ENCODE results near the gene SRP19.
"Not testable (repeated sequence)": the region's sequence is repeated elsewhere in the genome, so short reads cannot be mapped to it uniquely, and the experiment has no call there.

Gene SRP19

DNA sequence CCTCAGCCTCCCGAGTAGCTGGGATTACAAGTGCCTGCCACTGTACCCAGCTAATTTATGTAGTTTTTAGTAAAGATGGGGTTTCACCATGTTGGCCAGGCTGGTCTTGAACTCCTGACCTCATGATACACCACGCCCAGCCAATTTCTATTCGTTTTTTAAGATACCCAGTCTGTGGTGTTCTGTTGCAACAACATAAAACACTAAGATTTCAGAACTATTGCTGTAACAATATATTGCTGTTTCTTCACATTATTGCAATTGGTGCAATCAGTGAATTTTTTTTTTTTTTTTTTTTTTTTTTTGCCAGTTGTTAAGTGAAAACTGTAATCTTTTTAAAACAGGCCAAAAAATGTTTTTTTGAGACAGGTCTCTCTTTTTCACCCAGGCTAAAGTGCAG lies 9.9 kb downstream of the SRP19 start:
- no peak for DNase-seq (ENCODE audit: low read depth)

DNA sequence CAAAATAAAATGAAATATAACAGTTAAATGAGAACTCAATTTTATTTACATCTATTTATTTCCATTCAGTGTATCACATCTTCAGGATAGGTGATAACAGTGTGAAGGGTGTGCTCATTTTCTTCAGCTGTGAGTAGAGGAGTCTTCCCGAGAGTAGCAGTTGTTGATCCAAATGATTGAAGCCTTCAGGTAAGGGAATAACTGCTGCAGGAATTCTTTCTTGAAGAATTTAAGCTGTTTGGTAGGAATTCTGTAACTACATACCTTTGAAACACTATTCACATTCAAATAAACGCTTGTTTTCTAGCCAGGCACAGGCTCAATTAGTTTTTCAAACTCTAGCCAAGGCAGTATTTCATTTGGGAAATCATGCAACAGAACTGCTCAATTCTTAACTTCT lies 15.3 kb downstream of the SRP19 start:
- no peak for DNase-seq (ENCODE audit: low read depth)

DNA sequence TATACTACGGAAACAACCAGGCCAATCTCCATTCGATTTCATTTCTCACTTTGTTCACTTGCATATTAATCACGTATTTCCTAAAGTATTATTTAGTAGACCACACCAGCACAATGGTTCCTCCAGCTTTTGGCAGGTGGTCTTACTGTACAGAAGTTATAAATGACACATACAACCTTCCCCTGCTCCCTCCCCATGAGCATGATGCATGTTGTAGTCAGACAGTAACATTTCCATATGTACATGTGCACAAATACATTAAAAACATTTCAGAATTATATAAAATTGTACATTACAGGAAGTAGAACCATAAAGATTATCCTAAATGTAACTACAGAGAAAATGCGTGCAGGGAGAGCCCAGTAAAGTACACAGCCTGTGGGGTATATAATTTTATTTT lies 17.0 kb downstream of the SRP19 start:
- DNase-seq (ENCODE audit: low read depth): no peak

DNA sequence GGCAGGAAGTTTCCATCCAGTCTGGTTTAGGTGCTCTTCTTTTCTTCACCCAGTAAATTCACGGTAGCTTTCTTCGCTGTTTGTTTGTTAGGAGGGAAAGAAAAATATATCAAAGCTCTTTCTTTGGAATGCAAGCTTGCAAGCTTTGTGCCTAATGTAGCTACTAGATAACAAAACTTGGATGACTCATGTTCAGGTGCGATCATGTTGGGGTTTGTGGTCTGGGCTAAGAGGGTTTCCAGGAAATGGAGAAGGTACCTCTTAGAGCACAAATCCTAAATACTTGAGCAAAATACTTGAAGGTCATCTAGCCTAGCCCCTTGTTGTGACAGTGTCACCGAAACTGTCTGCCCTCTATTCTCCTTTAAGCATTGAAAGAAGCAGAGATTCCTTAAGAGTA lies 17.7 kb downstream of the SRP19 start:
- DNase-seq (ENCODE audit: low read depth): no peak

DNA sequence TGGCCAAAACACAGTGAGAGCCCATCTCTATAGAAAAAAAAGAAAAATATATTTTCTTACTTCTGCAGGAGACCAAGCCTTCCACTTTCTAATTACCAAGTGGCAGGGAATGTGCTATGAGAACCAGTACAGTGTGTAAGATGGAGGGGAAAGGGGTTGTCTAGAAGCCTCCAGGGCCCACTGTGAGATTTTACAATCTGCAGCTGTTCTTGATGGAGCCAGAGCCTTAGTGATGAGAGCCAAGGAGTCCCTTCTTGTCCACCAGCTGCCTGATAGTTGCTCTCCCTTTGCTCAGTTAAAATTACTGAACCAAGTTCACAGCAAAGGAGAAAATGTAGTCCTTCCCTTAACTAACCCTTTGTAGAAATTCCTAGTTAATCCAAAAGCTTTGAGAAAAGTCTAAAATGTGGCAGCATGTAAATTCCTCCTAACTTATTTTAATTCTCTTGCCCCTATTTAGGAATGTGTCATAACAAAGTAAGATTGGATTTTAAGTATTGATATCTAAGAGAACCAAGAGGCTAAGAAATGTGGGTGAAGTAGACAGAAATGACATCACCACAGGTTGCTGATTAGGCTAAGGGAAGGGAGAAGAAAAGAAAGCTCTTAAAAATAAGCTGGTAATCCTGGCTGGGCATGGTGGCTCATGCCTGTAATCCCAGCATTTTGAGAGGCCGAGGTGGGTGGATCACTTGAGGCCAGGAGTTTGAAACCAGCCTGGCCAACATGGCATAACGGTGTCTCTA lies 19.3 kb downstream of the SRP19 start:
- DNase-seq (ENCODE audit: low read depth): no peak

DNA sequence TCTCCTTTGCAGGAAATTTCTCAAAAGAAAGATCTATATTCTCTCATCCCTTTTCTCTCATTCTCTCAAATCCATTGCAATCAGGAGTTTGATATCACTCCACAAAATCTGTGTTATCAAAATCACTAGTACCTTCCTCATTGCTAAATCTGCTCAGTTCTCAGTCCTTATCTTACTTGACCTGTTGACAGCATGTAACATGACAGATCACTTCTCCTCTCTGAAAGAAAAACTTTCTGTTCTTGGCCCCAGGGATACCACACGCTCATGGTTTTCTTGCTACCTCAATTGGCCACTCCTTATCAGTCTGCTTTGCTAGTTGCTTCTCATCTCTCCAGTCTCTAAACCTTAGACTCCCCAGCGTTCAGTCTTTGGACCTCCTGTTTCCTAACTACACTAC lies 22.1 kb downstream of the SRP19 start:
- no peak for DNase-seq (ENCODE audit: low read depth)

DNA sequence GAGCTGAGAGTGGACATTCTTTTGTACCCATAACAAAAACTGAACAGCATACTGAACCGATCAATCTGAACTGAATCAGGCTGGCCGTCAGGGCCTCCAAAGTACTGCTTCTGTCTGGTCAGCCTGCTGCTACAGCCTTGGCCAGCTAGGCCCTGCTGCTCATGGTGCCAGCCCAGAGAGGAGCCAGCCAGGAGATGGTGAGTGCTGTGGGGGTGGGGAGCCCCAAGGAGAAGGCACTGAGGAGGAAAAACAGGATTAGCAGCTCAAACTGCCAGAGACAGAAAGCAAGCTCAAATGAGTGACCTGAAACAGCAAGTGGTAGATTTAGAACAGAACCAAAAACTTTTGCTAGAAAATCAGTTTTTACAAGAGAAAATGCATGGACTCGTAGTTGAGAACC lies 23.9 kb downstream of the SRP19 start:
- no peak for DNase-seq (ENCODE audit: low read depth)

DNA sequence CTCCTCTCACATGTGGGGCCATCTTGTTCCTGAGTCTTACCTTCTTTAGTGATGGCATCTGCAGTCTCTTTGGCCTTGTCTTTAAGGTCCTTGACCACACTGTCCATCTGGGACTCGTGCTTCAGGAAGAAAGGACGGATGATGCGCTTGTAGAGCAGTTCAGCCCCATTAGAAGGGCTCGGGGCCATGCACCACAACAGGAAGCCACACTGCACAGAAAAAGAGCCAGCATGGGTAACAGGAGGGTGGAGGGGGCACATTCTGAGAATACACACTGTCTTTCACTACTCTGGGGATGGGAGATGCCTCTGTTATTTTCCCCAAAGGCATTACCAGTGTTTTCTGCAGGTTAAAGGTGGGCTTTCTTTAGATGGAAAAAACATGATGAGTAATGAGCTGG lies 25.9 kb downstream of the SRP19 start:
- no peak for DNase-seq (ENCODE audit: low read depth)

DNA sequence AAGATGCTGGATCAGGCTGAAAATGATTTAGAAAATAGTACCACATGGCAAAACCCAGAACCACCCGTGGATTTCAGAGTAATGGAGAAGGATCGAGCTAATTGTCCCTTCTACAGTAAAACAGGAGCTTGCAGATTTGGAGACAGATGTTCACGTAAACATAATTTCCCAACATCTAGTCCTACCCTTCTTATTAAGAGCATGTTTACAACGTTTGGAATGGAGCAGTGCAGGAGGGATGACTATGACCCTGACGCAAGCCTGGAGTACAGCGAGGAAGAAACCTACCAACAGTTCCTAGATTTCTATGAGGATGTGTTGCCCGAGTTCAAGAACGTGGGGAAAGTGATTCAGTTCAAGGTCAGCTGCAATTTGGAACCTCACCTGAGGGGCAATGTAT lies 31.0 kb downstream of the SRP19 start:
- DNase-seq (ENCODE audit: low read depth): not testable (repeated sequence)

DNA sequence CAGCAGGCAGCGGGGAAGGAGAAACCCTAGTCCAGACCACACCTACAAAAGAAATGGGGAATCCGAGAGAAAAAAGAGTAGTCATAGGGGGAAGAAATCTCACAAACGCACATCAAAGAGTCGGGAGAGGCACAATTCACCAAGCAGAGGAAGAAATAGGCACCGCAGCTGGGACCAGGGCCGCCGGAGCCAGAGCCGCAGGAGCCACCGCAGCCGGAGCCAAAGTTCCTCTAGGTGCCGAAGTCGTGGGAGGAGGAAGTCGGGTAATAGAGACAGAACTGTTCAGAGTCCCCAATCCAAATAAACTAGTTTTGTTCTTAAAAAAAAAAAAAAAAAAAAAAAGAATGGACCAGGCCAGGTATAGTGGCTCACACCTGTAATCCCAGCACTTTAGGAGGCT lies 31.7 kb downstream of the SRP19 start:
- DNase-seq (ENCODE audit: low read depth): no peak

DNA sequence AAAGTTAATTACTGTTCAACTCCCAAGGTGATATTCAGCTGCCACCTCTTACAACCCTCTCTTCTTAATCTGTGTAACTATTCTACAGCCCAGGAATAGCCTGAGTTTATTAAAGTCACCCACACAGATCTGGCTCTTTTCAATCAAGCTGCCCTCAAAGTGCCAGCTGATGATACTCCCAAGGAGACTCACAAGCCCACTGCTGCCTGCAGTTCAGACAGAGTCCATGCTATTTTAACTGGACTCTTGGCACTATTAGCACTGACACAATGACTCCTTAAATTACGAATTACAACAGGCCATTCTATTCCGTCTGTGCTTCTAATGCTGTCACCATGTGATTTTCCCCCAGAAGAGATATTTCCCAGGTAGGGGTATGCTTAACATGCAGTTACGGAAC lies 34.6 kb downstream of the SRP19 start:
- DNase-seq (ENCODE audit: low read depth): no peak

DNA sequence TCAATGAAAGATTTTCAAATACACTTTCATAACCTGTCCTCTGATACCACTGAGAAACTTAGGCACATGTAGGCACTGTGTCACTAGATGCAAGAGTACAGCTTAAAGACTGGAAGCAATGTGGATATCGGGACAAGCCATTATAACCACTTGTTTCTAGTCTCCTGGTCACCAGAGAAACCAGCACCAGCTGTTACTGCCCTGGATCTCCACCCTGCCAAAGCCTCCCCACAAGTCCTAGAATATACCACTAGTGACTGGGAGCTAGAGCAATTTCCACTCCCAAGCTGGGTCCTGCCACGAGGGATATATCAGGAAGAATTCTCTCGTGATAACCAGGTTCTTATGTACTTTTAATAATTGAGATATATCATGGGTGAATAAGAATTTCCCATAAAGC lies 41.5 kb downstream of the SRP19 start:
- DNase-seq (ENCODE audit: low read depth): no peak

DNA sequence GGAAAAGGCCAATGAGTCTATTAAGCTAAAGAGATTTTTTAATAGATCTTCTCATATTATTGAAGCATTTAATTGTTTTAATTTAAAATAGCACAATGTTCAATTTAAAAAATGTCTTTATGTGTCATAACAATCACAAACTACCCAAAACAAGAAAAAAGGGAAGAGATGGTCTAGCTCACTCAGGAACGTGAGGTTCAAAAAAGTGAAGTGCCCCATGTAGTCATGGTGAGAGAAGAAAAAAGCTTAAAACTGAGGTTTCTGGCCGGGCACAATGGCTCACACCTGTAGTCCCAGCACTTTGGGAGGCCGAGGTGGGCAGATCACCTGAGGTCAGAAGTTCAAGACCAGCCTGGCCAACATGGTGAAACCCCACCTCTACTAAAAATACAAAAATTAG lies 43.9 kb downstream of the SRP19 start:
- DNase-seq (ENCODE audit: low read depth): not testable (repeated sequence)

DNA sequence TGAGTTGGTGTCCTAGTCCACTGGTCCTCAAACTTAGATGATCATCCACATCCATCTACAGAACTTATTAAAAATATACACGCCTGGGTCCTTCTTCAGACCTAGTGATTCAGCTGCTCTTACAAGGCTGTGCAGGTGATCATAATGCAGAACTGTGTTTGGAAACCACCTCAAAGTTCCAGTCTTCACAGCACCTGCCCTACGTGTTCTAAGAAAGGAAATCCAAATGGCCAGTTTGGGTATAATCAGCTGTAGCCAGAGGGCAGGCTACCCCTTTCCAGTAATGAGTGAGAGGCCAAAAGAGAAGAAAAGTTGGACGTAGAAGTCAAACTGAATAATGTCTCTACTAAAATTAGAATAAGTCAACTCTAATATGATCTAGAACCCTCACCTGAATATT lies 45.5 kb downstream of the SRP19 start:
- DNase-seq (ENCODE audit: low read depth): no peak

DNA sequence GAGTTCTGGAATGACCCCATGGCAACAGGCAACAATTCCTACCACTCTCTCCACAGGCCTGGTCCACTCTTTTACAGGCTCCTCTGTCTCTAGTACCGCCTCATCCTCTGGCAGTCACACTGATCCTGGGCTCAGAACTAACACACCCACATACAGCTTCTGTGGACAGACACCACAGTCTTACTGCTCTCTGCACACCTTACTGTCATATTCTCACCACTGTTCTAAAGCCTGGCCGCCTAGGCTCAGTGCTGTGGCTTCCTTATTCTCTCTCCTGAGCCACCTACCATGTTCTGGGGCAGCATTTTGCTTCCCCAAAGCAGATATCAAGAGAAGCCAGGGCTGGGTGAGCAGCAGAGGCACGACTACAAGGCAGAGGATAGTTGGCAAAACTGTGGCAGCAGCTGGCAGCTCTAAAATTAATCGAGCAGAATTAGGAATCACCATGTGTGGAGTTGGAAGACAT lies 46.1 kb downstream of the SRP19 start:
- no peak for DNase-seq (ENCODE audit: low read depth)

DNA sequence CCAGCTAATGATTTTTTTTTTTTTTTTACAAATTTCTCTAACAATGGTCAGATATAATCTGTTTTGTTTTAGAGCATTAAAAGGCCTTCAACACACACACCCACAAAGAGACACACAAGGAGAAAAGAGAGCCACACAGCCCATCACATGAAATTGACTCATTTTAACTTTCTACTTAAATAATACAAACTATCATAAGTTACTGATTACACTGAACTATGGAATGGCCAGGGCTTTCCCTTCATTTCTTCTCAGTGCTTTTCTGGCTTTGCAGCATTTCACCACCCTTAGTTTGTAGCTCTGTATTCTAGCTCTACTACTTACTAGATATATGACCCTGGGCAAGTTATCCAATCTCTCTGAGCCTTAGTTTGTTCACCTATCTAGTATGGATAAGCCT lies 47.8 kb downstream of the SRP19 start:
- no peak for DNase-seq (ENCODE audit: low read depth)

DNA sequence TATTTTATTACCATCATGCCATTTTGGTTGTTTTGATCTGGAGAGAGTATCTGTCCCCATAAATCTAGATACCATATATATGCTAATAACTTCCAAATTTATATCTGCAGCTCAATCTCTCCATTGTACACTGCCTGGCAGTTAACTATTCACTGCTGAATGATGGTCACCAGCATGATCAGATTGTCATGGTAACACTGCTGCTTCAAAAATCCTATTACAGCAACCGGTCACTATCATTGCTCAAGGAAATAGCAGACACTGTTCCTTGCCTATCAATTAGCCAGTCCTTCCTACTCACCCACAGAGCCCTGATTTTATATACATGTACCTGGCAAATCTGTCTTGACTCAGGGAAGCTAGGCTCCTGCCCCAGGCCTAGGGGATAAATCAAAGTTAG lies 49.4 kb downstream of the SRP19 start:
- DNase-seq (ENCODE audit: low read depth): no peak

DNA sequence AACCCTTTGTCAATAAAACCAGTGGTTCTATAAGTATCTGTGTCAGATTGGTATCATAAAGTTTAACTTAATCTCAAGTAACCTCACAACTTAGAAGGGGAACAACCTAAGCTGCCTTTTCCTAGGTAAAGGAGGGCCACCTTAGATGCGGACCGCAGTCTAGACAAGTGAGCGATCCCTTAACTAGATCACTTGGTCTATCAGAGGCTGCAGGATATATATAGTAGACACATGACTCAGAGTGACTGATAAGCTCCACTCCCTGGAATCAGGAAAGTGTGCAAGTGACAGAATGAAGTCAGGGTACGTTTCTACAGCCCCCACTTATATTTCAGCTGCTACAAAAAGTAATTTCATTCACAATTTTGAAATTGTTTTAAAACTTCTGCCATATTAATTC lies 53.5 kb downstream of the SRP19 start:
- no peak for DNase-seq (ENCODE audit: low read depth)

DNA sequence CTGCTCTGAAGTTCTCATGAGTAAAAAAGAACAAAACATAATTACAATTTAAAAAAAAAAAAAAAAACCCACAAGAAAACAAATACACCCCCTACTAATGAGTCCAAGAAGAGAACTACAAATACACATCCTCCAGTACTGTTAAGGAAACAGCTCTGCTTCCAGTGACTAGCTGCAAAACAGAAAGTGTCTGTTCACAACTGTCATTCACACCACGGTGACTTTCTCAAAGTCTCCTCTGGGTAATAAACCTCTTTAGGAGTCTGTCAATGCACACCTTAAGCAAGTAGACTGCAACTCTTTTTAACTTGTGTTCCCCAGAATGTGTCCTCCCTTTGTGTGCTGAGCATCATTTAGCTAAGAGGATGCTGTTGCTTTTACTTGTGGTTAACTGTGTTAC lies 54.7 kb downstream of the SRP19 start:
- DNase-seq (ENCODE audit: low read depth): no peak

DNA sequence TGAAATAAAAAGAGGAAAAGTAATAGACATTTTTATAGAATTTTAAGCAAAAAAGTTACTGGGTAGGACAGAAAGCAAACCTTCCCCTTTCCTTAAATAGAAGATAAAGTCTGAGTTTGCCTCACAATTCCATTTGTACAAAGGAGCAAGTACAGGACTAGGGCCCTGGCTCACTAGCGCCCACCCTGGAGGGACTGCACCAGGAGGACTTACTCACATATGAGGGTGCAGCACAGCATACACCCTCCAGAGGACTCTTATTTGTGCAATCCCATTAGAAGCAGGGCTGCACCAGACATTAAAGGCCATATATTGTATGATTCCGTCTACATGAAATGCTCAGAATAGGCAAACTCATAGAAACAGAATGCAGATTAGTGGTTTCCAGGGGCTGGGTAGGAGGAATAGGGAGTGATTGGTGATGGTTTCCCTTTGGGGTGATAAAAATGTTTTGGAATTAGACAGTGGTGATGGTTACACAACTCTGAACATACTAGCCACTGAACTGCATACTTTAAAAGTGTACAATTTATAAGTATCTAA lies 56.4 kb downstream of the SRP19 start:
- DNase-seq (ENCODE audit: low read depth): no peak

DNA sequence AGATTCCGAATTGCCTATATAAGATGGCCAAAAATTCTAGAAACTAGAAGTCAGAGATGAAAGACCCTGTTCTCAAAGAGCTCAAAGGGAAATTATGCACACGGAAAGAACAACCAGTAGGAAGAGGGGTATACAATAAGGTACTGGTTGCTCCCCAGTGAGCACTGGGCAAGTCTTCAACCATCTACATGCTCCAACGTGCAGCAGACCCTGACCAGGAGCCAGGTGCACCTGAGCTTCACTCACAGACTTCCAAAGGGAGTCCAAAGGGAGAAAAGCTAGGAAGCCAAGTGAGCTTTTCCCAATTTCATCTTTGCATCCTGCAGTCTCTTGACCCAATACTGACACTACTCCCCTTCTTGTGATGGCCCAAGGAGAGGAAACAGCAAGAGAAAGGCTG lies 57.0 kb downstream of the SRP19 start:
- DNase-seq (ENCODE audit: low read depth): no peak

DNA sequence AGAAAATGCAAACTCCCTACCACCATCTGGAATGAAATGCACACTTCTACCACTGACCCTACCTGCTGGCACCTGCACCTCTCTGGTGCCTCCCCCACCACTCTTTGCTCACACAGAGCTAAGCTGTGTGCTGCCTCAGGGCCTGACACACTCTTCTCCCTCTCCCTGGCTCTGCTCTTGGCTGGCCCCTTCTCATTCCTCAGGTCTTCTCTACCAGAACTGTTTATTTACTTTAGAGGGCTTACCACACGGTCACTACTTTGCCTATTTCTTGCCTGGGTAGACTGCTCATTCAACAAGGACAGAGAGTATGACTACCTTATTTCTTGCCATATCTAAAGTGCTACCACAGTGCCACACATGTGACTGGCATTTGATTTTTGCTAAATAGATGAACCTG lies 57.6 kb downstream of the SRP19 start:
- DNase-seq (ENCODE audit: low read depth): no peak

All from fibroblast of the conjunctiva (primary cell).